A549 (cell line): Measurements from ENCODE around the gene P2RY8. TPM values are rescaled to one million over a fixed set of nuclear protein-coding genes. Genes with fewer than 3 reads are reported as not detected.
A peak's percentile ranks its signal among the peaks of the same experiment; 100 is the strongest.

Experiments used
- ATAC-seq, 2 experiments: fragments of 200-7000 bp in 1 of 2; fragments of >200 bp in 1 of 2; cut with Nextera tagmentation in 1 of 2; cut with Tn5 transposase in 1 of 2; 3 replicates each; pipeline versions ENCODE4 v1.8.0 to v1.9.1; 2018 to 2020; ENCODE audit warnings: mild to moderate bottlenecking in 1 of 2, moderate library complexity in 1 of 2
- CTCF ChIA-PET: fragments of 300-600 bp; sonication (Branson Sonifier 250); formaldehyde crosslinking; extraction: SDS; loops from one replicate; lab custom pipeline; 2021; ENCODE audit warnings: antibody characterized with exemption, inconsistent platforms; lab: Yijun Ruan, JAX
- POLR2A ChIA-PET: fragments of 350-600 bp; formaldehyde crosslinking; extraction: SDS; loops from one replicate; lab custom pipeline; 2021; ENCODE audit warnings: antibody characterized with exemption, inconsistent platforms; lab: Yijun Ruan, JAX
- DNase-seq, 2 experiments: peaks; one replicate each; pipeline versions ENCODE4 v3.0.0 to v3.0.0-alpha.2; 2011 to 2016; ENCODE audit warnings: low read depth in 1 of 2, low spot score in 1 of 2
- FAIRE-seq: peaks from 2 replicates; lab custom pipeline; 2011; peaks lifted over from hg19 to GRCh38; lab: Jason Lieb, UNC
- H3K27ac ChIP-seq, 2 experiments: fragments of >200 bp; sonication (Bioruptor Twin); formaldehyde crosslinking; 3 replicates each; pipeline ENCODE4 v1.5.1; 2016 to 2017
- H3K4me1 ChIP-seq: fragments of >200 bp; sonication (Bioruptor Twin); formaldehyde crosslinking; 3 replicates; pipeline ENCODE4 v1.6.1; 2016
- H3K4me2 ChIP-seq: fragments of >200 bp; sonication (Bioruptor Twin); formaldehyde crosslinking; 3 replicates; pipeline ENCODE4 v1.6.1; 2016
- H3K4me3 ChIP-seq: fragments of >200 bp; sonication (Bioruptor Twin); formaldehyde crosslinking; 3 replicates; pipeline ENCODE4 v1.5.1; 2016
- H3K9me3 ChIP-seq: fragments of >200 bp; sonication (Bioruptor Twin); formaldehyde crosslinking; 3 replicates; pipeline ENCODE4 v1.6.1; 2016
- CEBPB ChIP-seq, 2 experiments: fragments of >200 bp in 1 of 2; sonication (Bioruptor Twin) in 1 of 2; formaldehyde crosslinking in 1 of 2; IDR thresholded peaks; 2 replicates each; pipeline ENCODE4 v1.6.1; 2012 to 2016
- FOSL2 ChIP-seq, 2 experiments: fragments of 450-650 bp in 1 of 2; fragments of >200 bp in 1 of 2; sonication (Bioruptor Twin) in 1 of 2; formaldehyde crosslinking; IDR thresholded peaks; 2 replicates each; pipeline versions ENCODE4 v1.5.0 to v1.6.1; 2016 to 2020; ENCODE audit warnings: mild to moderate bottlenecking in 1 of 2, moderate library complexity in 1 of 2
- GATA3 ChIP-seq: IDR thresholded peaks from 2 replicates; pipeline ENCODE4 v1.6.1; 2012; ENCODE audit warnings: borderline replicate concordance
- HDAC2 ChIP-seq: fragments of 200-600 bp; sonication (generic); IDR thresholded peaks from 2 replicates; pipeline ENCODE4 v1.6.1; 2016
- KDM1A ChIP-seq: fragments of 200-600 bp; sonication (generic); IDR thresholded peaks from 2 replicates; pipeline ENCODE4 v1.6.1; 2016; ENCODE audit warnings: low read depth, mild to moderate bottlenecking
- MAFK ChIP-seq: fragments of 450-650 bp; IDR thresholded peaks from 2 replicates; pipeline ENCODE4 v1.6.1; 2014; ENCODE audit not compliant: partially characterized antibody
- MAZ ChIP-seq: fragments of 150-350 bp; IDR thresholded peaks from 2 replicates; pipeline ENCODE4 v1.6.1; 2014; ENCODE audit warnings: antibody characterized with exemption, low read depth, low read length, borderline replicate concordance
- NFE2L2 ChIP-seq: fragments of 150-350 bp; conservative IDR thresholded peaks from 2 replicates; pipeline ENCODE4 v1.6.1; 2014; ENCODE audit warnings: low read length
- RAD21 ChIP-seq, 2 experiments: fragments of >200 bp in 1 of 2; sonication (Bioruptor Twin) in 1 of 2; formaldehyde crosslinking in 1 of 2; IDR thresholded peaks in 1 of 2; conservative IDR thresholded peaks in 1 of 2; 2 replicates in 1 of 2; 3 replicates in 1 of 2; pipeline ENCODE4 v1.6.1; 2012 to 2018; ENCODE audit warnings: inconsistent platforms in 1 of 2
- RARB ChIP-seq: fragments of 250-450 bp; sonication (Bioruptor Pico); IDR thresholded peaks from 2 replicates; pipeline ENCODE4 v1.8.0; 2021; ENCODE audit warnings: mild to moderate bottlenecking, moderate library complexity
- TFCP2L1 ChIP-seq: fragments of 250-450 bp; sonication (Bioruptor Pico); IDR thresholded peaks from 2 replicates; pipeline ENCODE4 v1.5.0; 2021; ENCODE audit warnings: mild to moderate bottlenecking
- TP53 ChIP-seq: fragments of 250-450 bp; sonication (Bioruptor Pico); IDR thresholded peaks from 2 replicates; pipeline ENCODE4 v1.5.0; 2021; ENCODE audit warnings: mild to moderate bottlenecking, moderate library complexity
- ZNF302 ChIP-seq: fragments of 250-450 bp; sonication (Bioruptor Pico); IDR thresholded peaks from 2 replicates; pipeline ENCODE4 v1.9.0; 2021; ENCODE audit warnings: inconsistent platforms, mild to moderate bottlenecking, moderate library complexity
- WGBS: methylation state at CpG from one replicate; pipeline ENCODE4 v1.1.6; 2017; ENCODE audit errors: missing lambda C conversion rate; 5-methylcytosine and 5-hydroxymethylcytosine counted together
- polyA minus RNA-seq: library from RNA; depleted of rRNA, polyadenylated mRNA; stranded (reverse); fragments of >200 nt; gene quantifications from 2 replicates; pipeline ENCODE4 v1.2.3, GENCODE V29; 2011; rRNA and poly(A)+ RNA removed
- polyA plus RNA-seq, 4 experiments: library from polyadenylated mRNA; depleted of rRNA in 3 of 4; stranded (reverse); fragments of >200 nt; fragmentation: RNase III in 1 of 4; extraction: RNeasy Plus Mini Kit Qiagen cat#74134 plus additional on column Dnase treatment in 1 of 4; gene quantifications; 2 replicates in 3 of 4; 3 replicates in 1 of 4; pipeline ENCODE4 v1.2.3, GENCODE V29; 2011 to 2017
- TF ChIP-seq, protein P1 (sequence below): IDR thresholded peaks from 2 replicates; pipeline ENCODE4 v1.6.1; 2012; ENCODE audit warnings: low read depth, borderline replicate concordance
- TF ChIP-seq, protein P2 (sequence below): IDR thresholded peaks from 2 replicates; pipeline ENCODE4 v1.6.1; 2012
- TF ChIP-seq, protein P3 (sequence below): fragments of 200-600 bp; sonication (generic); IDR thresholded peaks from 2 replicates; pipeline ENCODE4 v1.6.1; 2016; ENCODE audit warnings: antibody characterized with exemption, mild to moderate bottlenecking, moderate library complexity

Gene P2RY8, protein sequence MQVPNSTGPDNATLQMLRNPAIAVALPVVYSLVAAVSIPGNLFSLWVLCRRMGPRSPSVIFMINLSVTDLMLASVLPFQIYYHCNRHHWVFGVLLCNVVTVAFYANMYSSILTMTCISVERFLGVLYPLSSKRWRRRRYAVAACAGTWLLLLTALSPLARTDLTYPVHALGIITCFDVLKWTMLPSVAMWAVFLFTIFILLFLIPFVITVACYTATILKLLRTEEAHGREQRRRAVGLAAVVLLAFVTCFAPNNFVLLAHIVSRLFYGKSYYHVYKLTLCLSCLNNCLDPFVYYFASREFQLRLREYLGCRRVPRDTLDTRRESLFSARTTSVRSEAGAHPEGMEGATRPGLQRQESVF
- polyA plus RNA-seq (2011; rRNA removed) (not detected in 2 replicates), polyA plus RNA-seq (2017; fragmentation: RNase III; extraction: RNeasy Plus Mini Kit Qiagen cat#74134 plus additional on column Dnase treatment) (0.03 TPM in 1 of 3 replicates, not detected in the others), polyA minus RNA-seq (not detected in 2 replicates)
- polyA plus RNA-seq (2012; cell fraction: cytosol; rRNA removed), result 0.01 TPM in 1 of 2 replicates, not detected in the other
- polyA plus RNA-seq (2012; cell fraction: nucleus; rRNA removed), result not detected in 2 replicates

DNA sequence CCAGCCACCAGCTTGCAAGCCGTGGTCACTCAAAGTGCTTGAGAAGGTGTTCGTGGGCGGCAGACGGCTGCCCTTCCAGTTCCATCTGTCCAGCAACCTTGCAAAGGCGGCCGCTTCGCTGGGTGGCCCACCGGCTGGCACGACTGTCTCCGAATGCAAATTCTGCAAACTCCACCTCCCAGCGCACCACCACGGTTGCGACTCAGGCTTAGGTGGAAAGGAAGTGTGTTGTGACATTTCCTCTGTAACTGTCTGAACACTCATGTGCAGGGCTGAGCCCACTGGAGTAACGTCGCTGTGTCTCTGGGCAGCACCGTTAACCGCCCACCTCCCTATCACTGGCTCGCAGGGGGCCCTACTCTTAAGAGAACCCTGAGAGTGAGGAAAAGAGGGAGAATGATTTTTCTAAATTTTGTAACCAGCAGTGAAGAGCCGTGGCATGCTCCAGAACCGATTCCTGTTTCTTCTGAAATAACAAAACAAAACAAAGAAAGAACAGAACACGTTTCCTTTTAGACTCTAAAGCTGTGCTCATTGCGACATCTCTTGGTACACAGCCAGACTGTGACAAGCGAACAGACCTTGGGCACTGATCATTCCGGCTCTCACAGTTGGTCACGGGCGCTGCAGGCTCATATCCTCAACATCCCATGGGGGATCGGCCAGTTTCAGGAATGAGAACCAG lies at the start of gene P2RY8:
Gene P2RY8 (minus strand): TSS at position 155 of the 685 bp plus-strand sequence. CDS start 70,627 bp downstream, outside the sequence.
- H3K4me1 ChIP-seq, result peaks cover 10% of the 10 kb centered on the region; the same call in 2 of the 3 replicates
- peak within 1 kb of the TSS; percentile 81 for H3K4me2 ChIP-seq
- peak within 1 kb of the TSS; percentile 26 for H3K4me3 ChIP-seq
- DNase-seq (peak; percentile 32 to 64), ATAC-seq (peak; percentile 73 to 83), FAIRE-seq (no peak)
- WGBS, result 15% methylated on average over 25 of the region's 27 CpGs
- ChIA-PET POLR2A (no interaction called here), CTCF (no interaction called here)
- no peaks in the 10 kb centered on the region for H3K9me3 ChIP-seq
- H3K27ac ChIP-seq, result peak within 1 kb of the TSS in 1 of 2 experiments; percentile 29; a peak in 2 of 6 replicates
- TF ChIP-seq HDAC2 (no peak), RAD21 (conservative IDR thresholded peaks at IDR 0.05 in 1 of 2, IDR thresholded peaks at IDR 0.05 in 1 of 2) (peak in 1 of 2 experiments; percentile 9; a peak in 1 of 5 replicates), CEBPB (IDR thresholded peaks at IDR 0.05) (peak; percentile 86 to 95), ZNF302 (CRISPR knock-in tag) (no peak), MAFK (no peak), MAZ (no peak)

DNA sequence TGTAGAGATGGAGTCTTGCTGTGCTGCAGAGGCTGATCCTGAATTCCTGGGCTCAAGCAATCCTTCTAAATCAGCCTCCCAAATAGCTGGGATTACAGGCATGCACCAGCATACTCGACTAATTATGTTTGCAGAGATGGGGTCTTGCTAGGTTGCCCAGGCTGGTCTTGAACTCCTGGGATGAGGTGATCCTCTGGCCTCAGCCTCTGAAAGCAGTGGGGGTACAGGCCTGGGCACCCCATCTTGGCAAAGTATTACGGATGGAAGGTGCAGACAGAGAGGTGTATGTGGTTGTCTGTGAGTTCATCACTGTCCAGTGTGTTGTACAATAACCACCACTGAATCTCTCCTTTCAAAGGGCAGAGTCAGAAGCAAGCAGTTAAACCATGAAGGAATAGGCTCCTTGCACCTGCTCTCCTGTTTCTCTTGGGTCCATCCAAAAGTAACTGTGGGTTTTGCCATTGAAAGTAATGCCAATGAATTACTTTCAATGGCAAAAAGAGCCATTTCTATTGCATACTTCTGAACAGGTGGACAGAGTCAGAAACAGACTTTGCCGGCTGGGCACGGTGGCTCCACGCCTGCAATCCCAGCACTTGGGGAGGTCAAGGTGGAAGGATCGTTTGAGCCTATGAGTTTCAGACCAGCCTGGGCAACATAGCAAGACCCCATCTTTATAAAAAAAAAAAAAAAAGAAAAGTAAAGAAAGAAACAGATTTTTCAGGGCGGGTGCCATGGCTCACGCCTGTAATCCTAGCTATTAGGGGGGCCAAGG lies 47.4 kb upstream of the P2RY8 start:
- WGBS, result 75% methylated on average over 8 of the region's 8 CpGs
- ATAC-seq (no peak), FAIRE-seq (no peak), DNase-seq (no peak)
- Histone ChIP-seq H3K4me1 (peaks cover 16% of the 10 kb centered on the region; the same call in 2 of the 3 replicates), H3K4me3 (no peak overlapping the region), H3K4me2 (no peak overlapping the region), H3K9me3 (no peaks in the 10 kb centered on the region), H3K27ac (no peak overlapping the region)
- ChIA-PET CTCF (no interaction called here), POLR2A (no interaction called here)
- TF ChIP-seq, protein P1, sequence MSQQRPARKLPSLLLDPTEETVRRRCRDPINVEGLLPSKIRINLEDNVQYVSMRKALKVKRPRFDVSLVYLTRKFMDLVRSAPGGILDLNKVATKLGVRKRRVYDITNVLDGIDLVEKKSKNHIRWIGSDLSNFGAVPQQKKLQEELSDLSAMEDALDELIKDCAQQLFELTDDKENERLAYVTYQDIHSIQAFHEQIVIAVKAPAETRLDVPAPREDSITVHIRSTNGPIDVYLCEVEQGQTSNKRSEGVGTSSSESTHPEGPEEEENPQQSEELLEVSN, result no peak
- no peak for TF ChIP-seq FOSL2 (IDR thresholded peaks at IDR 0.05)
- no peak for TF ChIP-seq FOSL2 (CRISPR knock-in tag; IDR thresholded peaks at IDR 0.05)
- no peak for TF ChIP-seq ZNF302 (CRISPR knock-in tag)
- no peak for TF ChIP-seq TP53 (CRISPR knock-in tag)
- TF ChIP-seq, protein P2, sequence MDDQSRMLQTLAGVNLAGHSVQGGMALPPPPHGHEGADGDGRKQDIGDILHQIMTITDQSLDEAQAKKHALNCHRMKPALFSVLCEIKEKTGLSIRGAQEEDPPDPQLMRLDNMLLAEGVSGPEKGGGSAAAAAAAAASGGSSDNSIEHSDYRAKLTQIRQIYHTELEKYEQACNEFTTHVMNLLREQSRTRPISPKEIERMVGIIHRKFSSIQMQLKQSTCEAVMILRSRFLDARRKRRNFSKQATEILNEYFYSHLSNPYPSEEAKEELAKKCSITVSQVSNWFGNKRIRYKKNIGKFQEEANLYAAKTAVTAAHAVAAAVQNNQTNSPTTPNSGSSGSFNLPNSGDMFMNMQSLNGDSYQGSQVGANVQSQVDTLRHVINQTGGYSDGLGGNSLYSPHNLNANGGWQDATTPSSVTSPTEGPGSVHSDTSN, result no peak
- TF ChIP-seq TFCP2L1 (CRISPR knock-in tag), result no peak
- no peak for TF ChIP-seq RARB (CRISPR knock-in tag)
- TF ChIP-seq NFE2L2, result no peak
- no peak for TF ChIP-seq MAFK
- TF ChIP-seq KDM1A, result no peak
- TF ChIP-seq, protein P3, sequence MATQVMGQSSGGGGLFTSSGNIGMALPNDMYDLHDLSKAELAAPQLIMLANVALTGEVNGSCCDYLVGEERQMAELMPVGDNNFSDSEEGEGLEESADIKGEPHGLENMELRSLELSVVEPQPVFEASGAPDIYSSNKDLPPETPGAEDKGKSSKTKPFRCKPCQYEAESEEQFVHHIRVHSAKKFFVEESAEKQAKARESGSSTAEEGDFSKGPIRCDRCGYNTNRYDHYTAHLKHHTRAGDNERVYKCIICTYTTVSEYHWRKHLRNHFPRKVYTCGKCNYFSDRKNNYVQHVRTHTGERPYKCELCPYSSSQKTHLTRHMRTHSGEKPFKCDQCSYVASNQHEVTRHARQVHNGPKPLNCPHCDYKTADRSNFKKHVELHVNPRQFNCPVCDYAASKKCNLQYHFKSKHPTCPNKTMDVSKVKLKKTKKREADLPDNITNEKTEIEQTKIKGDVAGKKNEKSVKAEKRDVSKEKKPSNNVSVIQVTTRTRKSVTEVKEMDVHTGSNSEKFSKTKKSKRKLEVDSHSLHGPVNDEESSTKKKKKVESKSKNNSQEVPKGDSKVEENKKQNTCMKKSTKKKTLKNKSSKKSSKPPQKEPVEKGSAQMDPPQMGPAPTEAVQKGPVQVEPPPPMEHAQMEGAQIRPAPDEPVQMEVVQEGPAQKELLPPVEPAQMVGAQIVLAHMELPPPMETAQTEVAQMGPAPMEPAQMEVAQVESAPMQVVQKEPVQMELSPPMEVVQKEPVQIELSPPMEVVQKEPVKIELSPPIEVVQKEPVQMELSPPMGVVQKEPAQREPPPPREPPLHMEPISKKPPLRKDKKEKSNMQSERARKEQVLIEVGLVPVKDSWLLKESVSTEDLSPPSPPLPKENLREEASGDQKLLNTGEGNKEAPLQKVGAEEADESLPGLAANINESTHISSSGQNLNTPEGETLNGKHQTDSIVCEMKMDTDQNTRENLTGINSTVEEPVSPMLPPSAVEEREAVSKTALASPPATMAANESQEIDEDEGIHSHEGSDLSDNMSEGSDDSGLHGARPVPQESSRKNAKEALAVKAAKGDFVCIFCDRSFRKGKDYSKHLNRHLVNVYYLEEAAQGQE, result no peak
- no peak for TF ChIP-seq GATA3
